Ishikawa (cell line): Measurements from ENCODE around the gene JAML.

Experiments used
- CEBPB ChIP-seq: IDR thresholded peaks from 2 replicates; pipeline ENCODE4 v1.6.1; 2012
- CREB1 ChIP-seq: IDR thresholded peaks from 2 replicates; pipeline ENCODE4 v1.6.1; 2012; ENCODE audit warnings: low read depth
- EP300 ChIP-seq: IDR thresholded peaks from 2 replicates; pipeline ENCODE4 v1.6.1; 2012; ENCODE audit warnings: borderline replicate concordance
- NFIC ChIP-seq: IDR thresholded peaks from 2 replicates; pipeline ENCODE4 v1.6.1; 2012
- RAD21 ChIP-seq: IDR thresholded peaks from 2 replicates; pipeline ENCODE4 v1.6.1; 2012; ENCODE audit warnings: low read depth
- YY1 ChIP-seq: IDR thresholded peaks from 2 replicates; pipeline ENCODE4 v1.6.1; 2012; ENCODE audit warnings: low read depth
- TF ChIP-seq, protein P1 (sequence below): IDR thresholded peaks from 2 replicates; pipeline ENCODE4 v1.6.1; 2012; ENCODE audit warnings: low read depth, mild to moderate bottlenecking
- TF ChIP-seq, protein P2 (sequence below): IDR thresholded peaks from 2 replicates; pipeline ENCODE4 v1.6.1; 2012
- TF ChIP-seq, protein P3 (sequence below): IDR thresholded peaks from 2 replicates; pipeline ENCODE4 v1.6.1; 2012

- TF ChIP-seq, protein P1, sequence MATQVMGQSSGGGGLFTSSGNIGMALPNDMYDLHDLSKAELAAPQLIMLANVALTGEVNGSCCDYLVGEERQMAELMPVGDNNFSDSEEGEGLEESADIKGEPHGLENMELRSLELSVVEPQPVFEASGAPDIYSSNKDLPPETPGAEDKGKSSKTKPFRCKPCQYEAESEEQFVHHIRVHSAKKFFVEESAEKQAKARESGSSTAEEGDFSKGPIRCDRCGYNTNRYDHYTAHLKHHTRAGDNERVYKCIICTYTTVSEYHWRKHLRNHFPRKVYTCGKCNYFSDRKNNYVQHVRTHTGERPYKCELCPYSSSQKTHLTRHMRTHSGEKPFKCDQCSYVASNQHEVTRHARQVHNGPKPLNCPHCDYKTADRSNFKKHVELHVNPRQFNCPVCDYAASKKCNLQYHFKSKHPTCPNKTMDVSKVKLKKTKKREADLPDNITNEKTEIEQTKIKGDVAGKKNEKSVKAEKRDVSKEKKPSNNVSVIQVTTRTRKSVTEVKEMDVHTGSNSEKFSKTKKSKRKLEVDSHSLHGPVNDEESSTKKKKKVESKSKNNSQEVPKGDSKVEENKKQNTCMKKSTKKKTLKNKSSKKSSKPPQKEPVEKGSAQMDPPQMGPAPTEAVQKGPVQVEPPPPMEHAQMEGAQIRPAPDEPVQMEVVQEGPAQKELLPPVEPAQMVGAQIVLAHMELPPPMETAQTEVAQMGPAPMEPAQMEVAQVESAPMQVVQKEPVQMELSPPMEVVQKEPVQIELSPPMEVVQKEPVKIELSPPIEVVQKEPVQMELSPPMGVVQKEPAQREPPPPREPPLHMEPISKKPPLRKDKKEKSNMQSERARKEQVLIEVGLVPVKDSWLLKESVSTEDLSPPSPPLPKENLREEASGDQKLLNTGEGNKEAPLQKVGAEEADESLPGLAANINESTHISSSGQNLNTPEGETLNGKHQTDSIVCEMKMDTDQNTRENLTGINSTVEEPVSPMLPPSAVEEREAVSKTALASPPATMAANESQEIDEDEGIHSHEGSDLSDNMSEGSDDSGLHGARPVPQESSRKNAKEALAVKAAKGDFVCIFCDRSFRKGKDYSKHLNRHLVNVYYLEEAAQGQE, result no peak
- TF ChIP-seq CREB1 (no peak), RAD21 (no peak), NFIC (no peak), CEBPB (no peak), EP300 (no peak), YY1 (no peak)
- TF ChIP-seq, protein P2, sequence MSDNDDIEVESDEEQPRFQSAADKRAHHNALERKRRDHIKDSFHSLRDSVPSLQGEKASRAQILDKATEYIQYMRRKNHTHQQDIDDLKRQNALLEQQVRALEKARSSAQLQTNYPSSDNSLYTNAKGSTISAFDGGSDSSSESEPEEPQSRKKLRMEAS, result no peak
- TF ChIP-seq, protein P3, sequence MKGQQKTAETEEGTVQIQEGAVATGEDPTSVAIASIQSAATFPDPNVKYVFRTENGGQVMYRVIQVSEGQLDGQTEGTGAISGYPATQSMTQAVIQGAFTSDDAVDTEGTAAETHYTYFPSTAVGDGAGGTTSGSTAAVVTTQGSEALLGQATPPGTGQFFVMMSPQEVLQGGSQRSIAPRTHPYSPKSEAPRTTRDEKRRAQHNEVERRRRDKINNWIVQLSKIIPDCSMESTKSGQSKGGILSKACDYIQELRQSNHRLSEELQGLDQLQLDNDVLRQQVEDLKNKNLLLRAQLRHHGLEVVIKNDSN, result no peak
These were observed 23.7 kb downstream of the JAML start for GRCh38 chr11:118200901-118201680.
